BLaER1 (cell line): ENCODE data around the gene WDR64.
"Not testable (repeated sequence)": the region's sequence is repeated elsewhere in the genome, so short reads cannot be mapped to it uniquely, and the experiment has no call there.

Experiments
- H3K27ac ChIP-seq: shearing (Covaris generic); formaldehyde crosslinking; 2 replicates; pipeline ENCODE4 v1.8.1; 2022
- H3K27me3 ChIP-seq: shearing (Covaris generic); formaldehyde crosslinking; 2 replicates; pipeline ENCODE4 v1.8.1; 2022
- H3K36me3 ChIP-seq: shearing (Covaris generic); formaldehyde crosslinking; 2 replicates; pipeline ENCODE4 v1.8.1; 2022
- H3K4me1 ChIP-seq: shearing (Covaris generic); formaldehyde crosslinking; 2 replicates; pipeline ENCODE4 v1.8.1; 2022
- H3K4me2 ChIP-seq: shearing (Covaris generic); formaldehyde crosslinking; 2 replicates; pipeline ENCODE4 v1.8.1; 2022
- H3K4me3 ChIP-seq: shearing (Covaris generic); formaldehyde crosslinking; 2 replicates; pipeline ENCODE4 v1.8.1; 2022
- H3K9ac ChIP-seq: shearing (Covaris generic); formaldehyde crosslinking; 2 replicates; pipeline ENCODE4 v1.8.1; 2022
- H3K9me3 ChIP-seq: shearing (Covaris generic); formaldehyde crosslinking; 2 replicates; pipeline ENCODE4 v1.8.1; 2022
- H4K20me1 ChIP-seq: shearing (Covaris generic); formaldehyde crosslinking; 2 replicates; pipeline ENCODE4 v1.8.1; 2022
- Cebpa-rat ChIP-seq: shearing (Covaris generic); IDR thresholded peaks from 2 replicates; pipeline ENCODE4 v1.8.1; 2022

Gene WDR64

GRCh38 chr1:241773991-241774390 is 121.9 kb downstream of the WDR64 start:
- Histone ChIP-seq H4K20me1 (no peaks in the 10 kb centered on the region), H3K9me3 (no peaks in the 10 kb centered on the region), H3K4me2 (no peak overlapping the region), H3K4me1 (no peaks in the 10 kb centered on the region), H3K4me3 (no peak overlapping the region), H3K27ac (no peak overlapping the region), H3K27me3 (no peaks in the 10 kb centered on the region), H3K9ac (no peak overlapping the region), H3K36me3 (no peaks in the 10 kb centered on the region)
- no peak for TF ChIP-seq Cebpa-rat

DNA sequence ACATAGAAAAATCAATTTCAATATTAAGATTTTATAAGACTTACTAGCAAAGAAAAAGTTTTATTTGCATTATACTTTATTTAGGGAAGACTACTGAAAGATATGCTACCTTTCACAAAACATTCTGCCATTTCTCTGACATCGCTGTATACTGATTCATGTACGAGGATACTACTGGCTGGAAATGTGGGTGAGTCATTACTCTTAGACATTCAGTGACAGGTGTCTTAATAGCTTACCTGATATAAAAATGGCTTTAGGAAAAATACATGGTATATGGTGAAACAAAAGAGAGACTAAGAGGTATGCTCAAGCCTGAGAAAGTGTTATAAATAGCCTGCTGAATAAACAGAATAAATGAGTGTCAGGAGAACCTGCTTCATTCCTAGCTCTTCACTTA is 122.9 kb downstream of the WDR64 start:
- no peak overlapping the region for H3K9ac ChIP-seq
- H3K4me2 ChIP-seq = no peak overlapping the region
- no peaks in the 10 kb centered on the region for H3K9me3 ChIP-seq
- no peak overlapping the region for H3K27ac ChIP-seq
- no peak overlapping the region for H3K4me3 ChIP-seq
- H3K27me3 ChIP-seq = no peaks in the 10 kb centered on the region
- H3K36me3 ChIP-seq = no peaks in the 10 kb centered on the region
- TF ChIP-seq Cebpa-rat = no peak
- H4K20me1 ChIP-seq = no peaks in the 10 kb centered on the region
- H3K4me1 ChIP-seq = no peaks in the 10 kb centered on the region

DNA sequence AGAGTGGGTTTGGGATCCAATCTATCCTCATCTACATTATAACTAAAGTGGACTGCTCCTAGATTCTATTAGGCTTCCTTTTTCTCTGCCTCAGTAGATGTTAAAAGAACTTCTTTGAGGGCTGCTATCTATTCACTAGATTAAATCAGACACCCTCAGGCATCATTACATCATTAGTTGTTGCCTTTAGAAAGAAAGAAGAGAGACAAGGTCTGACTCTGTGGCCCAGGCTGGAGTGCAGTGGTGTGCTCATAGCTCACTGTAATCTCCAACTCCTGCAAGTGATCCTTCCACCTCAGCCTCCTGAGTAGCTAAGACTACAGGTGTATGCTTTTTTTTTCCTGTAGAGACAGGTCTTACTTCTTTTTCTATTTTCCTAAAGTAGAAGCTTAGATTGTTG is 124.8 kb downstream of the WDR64 start:
- no peaks in the 10 kb centered on the region for H3K27me3 ChIP-seq
- H3K36me3 ChIP-seq = no peaks in the 10 kb centered on the region
- no peak overlapping the region for H3K9ac ChIP-seq
- H3K4me2 ChIP-seq = no peak overlapping the region
- H3K27ac ChIP-seq = no peak overlapping the region
- no peaks in the 10 kb centered on the region for H4K20me1 ChIP-seq
- H3K4me3 ChIP-seq = no peak overlapping the region
- H3K4me1 ChIP-seq = no peaks in the 10 kb centered on the region
- H3K9me3 ChIP-seq = no peaks in the 10 kb centered on the region
- no peak for TF ChIP-seq Cebpa-rat

- no peak overlapping the region for H3K4me3 ChIP-seq
- no peaks in the 10 kb centered on the region for H3K27me3 ChIP-seq
- TF ChIP-seq Cebpa-rat = no peak
Measured at GRCh38 chr1:241778117-241778516, 126.0 kb downstream of the WDR64 start.

GRCh38 chr1:241779897-241780296 is 127.8 kb downstream of the WDR64 start:
- no peak for TF ChIP-seq Cebpa-rat

More at GRCh38 chr1:241778117-241778516, 126.0 kb downstream of the WDR64 start:
- no peak overlapping the region for H3K9ac ChIP-seq
- H3K36me3 ChIP-seq = no peaks in the 10 kb centered on the region
- no peaks in the 10 kb centered on the region for H3K4me1 ChIP-seq
- H3K27ac ChIP-seq = no peak overlapping the region
- no peaks in the 10 kb centered on the region for H3K9me3 ChIP-seq
- no peak overlapping the region for H3K4me2 ChIP-seq
- no peaks in the 10 kb centered on the region for H4K20me1 ChIP-seq

DNA sequence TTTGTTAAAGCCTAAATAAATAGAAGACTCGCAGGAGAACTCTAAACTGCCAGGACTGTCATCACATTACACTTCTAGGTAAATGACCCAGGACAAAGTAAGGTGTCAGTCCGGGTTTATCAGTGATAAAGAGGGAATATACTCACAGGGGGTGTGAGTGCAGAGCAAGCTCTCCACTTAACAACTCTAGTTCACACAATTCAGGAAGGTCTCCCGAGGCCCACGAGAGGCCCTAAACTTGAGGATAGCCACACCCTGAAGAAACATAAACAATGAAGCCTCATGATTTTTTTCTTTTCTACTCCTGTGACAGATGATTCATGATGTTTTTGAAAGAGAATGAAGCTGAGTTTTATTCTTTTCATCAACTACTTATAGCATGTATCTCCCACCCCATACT is 130.3 kb downstream of the WDR64 start:
- H3K4me2 ChIP-seq = no peak overlapping the region
- no peak overlapping the region for H3K4me3 ChIP-seq
- H3K9ac ChIP-seq = no peak overlapping the region
- no peaks in the 10 kb centered on the region for H3K27me3 ChIP-seq
- H3K36me3 ChIP-seq = no peaks in the 10 kb centered on the region
- no peaks in the 10 kb centered on the region for H3K4me1 ChIP-seq
- no peak overlapping the region for H3K27ac ChIP-seq
- H3K9me3 ChIP-seq = no peaks in the 10 kb centered on the region
- no peak for TF ChIP-seq Cebpa-rat
- no peaks in the 10 kb centered on the region for H4K20me1 ChIP-seq

More at GRCh38 chr1:241779897-241780296, 127.8 kb downstream of the WDR64 start:
- H3K4me3 ChIP-seq = no peak overlapping the region
- H3K27me3 ChIP-seq = no peaks in the 10 kb centered on the region
- no peak overlapping the region for H3K9ac ChIP-seq
- H3K4me1 ChIP-seq = no peaks in the 10 kb centered on the region
- no peaks in the 10 kb centered on the region for H3K9me3 ChIP-seq
- no peak overlapping the region for H3K27ac ChIP-seq
- H3K36me3 ChIP-seq = no peaks in the 10 kb centered on the region
- no peak overlapping the region for H3K4me2 ChIP-seq
- no peaks in the 10 kb centered on the region for H4K20me1 ChIP-seq

DNA sequence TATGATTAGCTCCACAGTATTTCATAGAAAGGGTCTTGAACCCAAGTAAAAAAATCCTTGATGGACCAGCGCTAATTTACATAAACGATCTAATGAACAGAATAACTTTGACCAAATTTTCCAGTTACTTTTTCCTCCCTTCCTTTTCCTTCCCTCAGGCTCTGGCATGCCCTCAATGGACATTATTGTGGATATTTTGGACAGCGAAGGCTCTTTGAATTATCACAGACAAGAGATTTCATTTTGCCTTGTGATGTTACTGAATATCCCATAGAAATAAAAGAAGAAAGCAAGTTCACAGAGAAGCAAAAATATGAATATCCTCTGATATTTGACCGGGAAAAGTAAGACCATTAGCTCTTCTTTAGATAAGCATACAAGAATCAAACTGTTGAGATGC is 135.6 kb downstream of the WDR64 start:
- H3K36me3 ChIP-seq = no peaks in the 10 kb centered on the region
- H3K27me3 ChIP-seq = no peaks in the 10 kb centered on the region
- no peaks in the 10 kb centered on the region for H4K20me1 ChIP-seq
- no peak overlapping the region for H3K27ac ChIP-seq
- no peak overlapping the region for H3K9ac ChIP-seq
- no peaks in the 10 kb centered on the region for H3K4me1 ChIP-seq
- H3K4me3 ChIP-seq = no peak overlapping the region
- H3K4me2 ChIP-seq = no peak overlapping the region
- H3K9me3 ChIP-seq = no peaks in the 10 kb centered on the region
- TF ChIP-seq Cebpa-rat = no peak

- no peak overlapping the region for H3K4me3 ChIP-seq
- H3K36me3 ChIP-seq = no peaks in the 10 kb centered on the region
- no peak overlapping the region for H3K9ac ChIP-seq
- no peaks in the 10 kb centered on the region for H3K27me3 ChIP-seq
- no peaks in the 10 kb centered on the region for H3K4me1 ChIP-seq
- H3K27ac ChIP-seq = no peak overlapping the region
- no peaks in the 10 kb centered on the region for H4K20me1 ChIP-seq
- TF ChIP-seq Cebpa-rat = no peak
- H3K9me3 ChIP-seq = no peaks in the 10 kb centered on the region
- no peak overlapping the region for H3K4me2 ChIP-seq
Measured at GRCh38 chr1:241789061-241789460, 137.0 kb downstream of the WDR64 start.

GRCh38 chr1:241799416-241799815 is 147.3 kb downstream of the WDR64 start:
- Histone ChIP-seq H3K9ac (no peak overlapping the region), H4K20me1 (no peaks in the 10 kb centered on the region), H3K27ac (no peak overlapping the region), H3K36me3 (no peaks in the 10 kb centered on the region), H3K4me1 (no peaks in the 10 kb centered on the region), H3K4me3 (no peak overlapping the region), H3K27me3 (no peaks in the 10 kb centered on the region), H3K4me2 (no peak overlapping the region), H3K9me3 (no peaks in the 10 kb centered on the region)
- no peak for TF ChIP-seq Cebpa-rat

DNA sequence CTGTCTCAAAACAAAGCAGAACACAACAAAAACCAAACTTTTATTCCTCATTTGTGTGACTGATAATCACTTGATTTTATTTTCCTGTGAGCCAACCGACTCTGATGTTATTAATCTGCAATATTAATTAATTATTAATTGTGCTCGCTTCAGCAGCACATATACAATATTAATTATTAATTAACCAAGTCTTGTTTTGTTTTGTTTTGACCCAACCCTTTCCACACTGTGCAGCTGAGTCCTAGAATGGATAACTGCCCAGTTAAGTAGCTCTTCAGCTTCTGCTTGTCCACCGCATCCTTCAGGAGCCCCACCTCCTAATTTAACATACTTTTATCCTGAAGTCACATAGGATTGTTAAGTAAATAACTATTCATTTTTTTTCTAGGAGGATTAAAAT is 148.6 kb downstream of the WDR64 start:
- no peaks in the 10 kb centered on the region for H3K36me3 ChIP-seq
- H3K4me3 ChIP-seq = no peak overlapping the region
- no peaks in the 10 kb centered on the region for H3K4me1 ChIP-seq
- no peaks in the 10 kb centered on the region for H4K20me1 ChIP-seq
- H3K27me3 ChIP-seq = no peaks in the 10 kb centered on the region
- H3K4me2 ChIP-seq = no peak overlapping the region
- no peak overlapping the region for H3K9ac ChIP-seq
- TF ChIP-seq Cebpa-rat = no peak
- H3K9me3 ChIP-seq = no peaks in the 10 kb centered on the region
- H3K27ac ChIP-seq = no peak overlapping the region

GRCh38 chr1:241802863-241803262 is 150.8 kb downstream of the WDR64 start:
- no peak overlapping the region for H3K27ac ChIP-seq
- H3K9me3 ChIP-seq = no peaks in the 10 kb centered on the region
- no peaks in the 10 kb centered on the region for H3K4me1 ChIP-seq
- no peaks in the 10 kb centered on the region for H3K36me3 ChIP-seq
- H4K20me1 ChIP-seq = no peaks in the 10 kb centered on the region
- H3K4me3 ChIP-seq = no peak overlapping the region
- no peaks in the 10 kb centered on the region for H3K27me3 ChIP-seq
- H3K9ac ChIP-seq = no peak overlapping the region
- no peak overlapping the region for H3K4me2 ChIP-seq
- no peak for TF ChIP-seq Cebpa-rat

DNA sequence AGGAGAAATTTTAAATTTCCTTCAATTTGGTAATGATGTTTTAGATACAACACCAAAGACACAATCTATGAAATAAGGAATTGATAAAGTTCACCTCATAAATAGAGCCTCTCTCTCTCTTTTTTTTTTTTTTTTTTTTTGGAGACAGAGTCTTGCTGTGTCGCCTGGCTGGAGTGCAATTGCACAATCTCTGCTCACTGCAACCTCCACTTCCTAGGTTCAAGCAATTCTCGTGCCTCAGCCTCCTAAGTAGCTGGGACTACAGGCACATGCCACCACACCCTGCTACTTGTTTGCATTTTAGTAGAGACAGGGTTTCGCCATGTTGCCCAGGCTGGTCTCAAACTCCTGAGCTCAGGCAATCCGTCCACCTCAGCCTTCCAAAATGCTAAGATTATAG is 152.6 kb downstream of the WDR64 start:
- H3K36me3 ChIP-seq, H3K27me3 ChIP-seq, H3K9ac ChIP-seq, H4K20me1 ChIP-seq, H3K4me3 ChIP-seq, H3K27ac ChIP-seq, H3K4me2 ChIP-seq, H3K4me1 ChIP-seq, H3K9me3 ChIP-seq: not testable (repeated sequence)
